Measurements from ENCODE around the gene MTMR11. TPM values are rescaled to one million over a fixed set of nuclear protein-coding genes. Genes with fewer than 3 reads are reported as not detected.
A peak's percentile ranks its signal among the peaks of the same experiment; 100 is the strongest.

Gene MTMR11
- total and polyA plus RNA-seq, 9 of the 15 experiments (the other 6 are each of a cell fraction or from before 2014, with no cell fraction given), result 0.09 to 1.6 (median 0.51) TPM

- TF ChIP-seq CTCFL (IDR thresholded peaks at IDR 0.05; ENCODE audit: borderline replicate concordance, insufficient read depth, low read depth, low read length, poor library complexity, severe bottlenecking) (no peak), ARNT (IDR thresholded peaks at IDR 0.05) (0 out of 4 replicates have a peak, but pooled peaks of 1 of the 2 experiments have one; percentile 37), ZNF354B (CRISPR knock-in tag; IDR thresholded peaks at IDR 0.05) (no peak), GATAD2A (IDR thresholded peaks at IDR 0.05) (0 out of 2 replicates have a peak, but pooled peaks have one; percentile 55), EZH2 (IDR thresholded peaks at IDR 0.05; ENCODE audit: borderline replicate concordance, low read depth, low read length) (no peak), MED1 (CRISPR knock-in tag; IDR thresholded peaks at IDR 0.05; ENCODE audit: borderline replicate concordance) (peak; percentile 99), ZNF282 (CRISPR knock-in tag; IDR thresholded peaks at IDR 0.05) (0 out of 2 replicates have a peak, but pooled peaks have one; percentile 64), ELF1 (tag; IDR thresholded peaks at IDR 0.05) (no peak), LARP7 (IDR thresholded peaks at IDR 0.05) (0 out of 2 replicates have a peak, but pooled peaks have one; percentile 11), NCOA6 (IDR thresholded peaks at IDR 0.05) (no peak), HDGF (IDR thresholded peaks at IDR 0.05) (no peak), ZNF311 (CRISPR knock-in tag; IDR thresholded peaks at IDR 0.05) (no peak), EP300 (IDR thresholded peaks at IDR 0.05; ENCODE audit: low read length) (peak; percentile 27; the same call in 1 of the 2 replicates), KDM1A (IDR thresholded peaks at IDR 0.05) (peak in 1 of 2 experiments; percentile 55; a peak in 3 of 4 replicates), HLTF (IDR thresholded peaks at IDR 0.05) (no peak), ZNF3 (CRISPR knock-in tag; IDR thresholded peaks at IDR 0.05) (no peak), NR3C1 (CRISPR knock-in tag; IDR thresholded peaks at IDR 0.05) (0 out of 2 replicates have a peak, but pooled peaks have one; percentile 62), ZNF431 (CRISPR knock-in tag; IDR thresholded peaks at IDR 0.05) (no peak; the same call in 1 of the 2 replicates), PHF21A (IDR thresholded peaks at IDR 0.05; ENCODE audit: borderline replicate concordance, low read depth) (0 out of 2 replicates have a peak, but pooled peaks have one; percentile 35)
- TF ChIP-seq, protein P1, sequence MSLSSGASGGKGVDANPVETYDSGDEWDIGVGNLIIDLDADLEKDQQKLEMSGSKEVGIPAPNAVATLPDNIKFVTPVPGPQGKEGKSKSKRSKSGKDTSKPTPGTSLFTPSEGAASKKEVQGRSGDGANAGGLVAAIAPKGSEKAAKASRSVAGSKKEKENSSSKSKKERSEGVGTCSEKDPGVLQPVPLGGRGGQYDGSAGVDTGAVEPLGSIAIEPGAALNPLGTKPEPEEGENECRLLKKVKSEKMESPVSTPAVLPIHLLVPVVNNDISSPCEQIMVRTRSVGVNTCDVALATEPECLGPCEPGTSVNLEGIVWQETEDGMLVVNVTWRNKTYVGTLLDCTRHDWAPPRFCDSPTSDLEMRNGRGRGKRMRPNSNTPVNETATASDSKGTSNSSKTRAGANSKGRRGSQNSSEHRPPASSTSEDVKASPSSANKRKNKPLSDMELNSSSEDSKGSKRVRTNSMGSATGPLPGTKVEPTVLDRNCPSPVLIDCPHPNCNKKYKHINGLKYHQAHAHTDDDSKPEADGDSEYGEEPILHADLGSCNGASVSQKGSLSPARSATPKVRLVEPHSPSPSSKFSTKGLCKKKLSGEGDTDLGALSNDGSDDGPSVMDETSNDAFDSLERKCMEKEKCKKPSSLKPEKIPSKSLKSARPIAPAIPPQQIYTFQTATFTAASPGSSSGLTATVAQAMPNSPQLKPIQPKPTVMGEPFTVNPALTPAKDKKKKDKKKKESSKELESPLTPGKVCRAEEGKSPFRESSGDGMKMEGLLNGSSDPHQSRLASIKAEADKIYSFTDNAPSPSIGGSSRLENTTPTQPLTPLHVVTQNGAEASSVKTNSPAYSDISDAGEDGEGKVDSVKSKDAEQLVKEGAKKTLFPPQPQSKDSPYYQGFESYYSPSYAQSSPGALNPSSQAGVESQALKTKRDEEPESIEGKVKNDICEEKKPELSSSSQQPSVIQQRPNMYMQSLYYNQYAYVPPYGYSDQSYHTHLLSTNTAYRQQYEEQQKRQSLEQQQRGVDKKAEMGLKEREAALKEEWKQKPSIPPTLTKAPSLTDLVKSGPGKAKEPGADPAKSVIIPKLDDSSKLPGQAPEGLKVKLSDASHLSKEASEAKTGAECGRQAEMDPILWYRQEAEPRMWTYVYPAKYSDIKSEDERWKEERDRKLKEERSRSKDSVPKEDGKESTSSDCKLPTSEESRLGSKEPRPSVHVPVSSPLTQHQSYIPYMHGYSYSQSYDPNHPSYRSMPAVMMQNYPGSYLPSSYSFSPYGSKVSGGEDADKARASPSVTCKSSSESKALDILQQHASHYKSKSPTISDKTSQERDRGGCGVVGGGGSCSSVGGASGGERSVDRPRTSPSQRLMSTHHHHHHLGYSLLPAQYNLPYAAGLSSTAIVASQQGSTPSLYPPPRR (CRISPR knock-in tag; IDR thresholded peaks at IDR 0.05; ENCODE audit: borderline replicate concordance), result peak; percentile 76; the same call in 1 of the 2 replicates
These were observed 50.1 kb downstream of the MTMR11 start (continued) for GRCh38 chr1:149886396-149887195.

Data from K562 (cell line).